GM08714 (cell line): ENCODE measurements around the gene INPP5D.
"Not testable (repeated sequence)": the region's sequence is repeated elsewhere in the genome, so short reads cannot be mapped to it uniquely, and the experiment has no call there.

ENCODE experiments used
- H3K4me3 ChIP-seq: fragments of 200-500 bp; sonication (Bioruptor generic); 2 replicates; pipeline ENCODE4 v1.5.1; 2014; ENCODE audit warnings: mild to moderate bottlenecking, low read length, inconsistent platforms
- ZNF274 ChIP-seq: IDR thresholded peaks from 2 replicates; pipeline ENCODE4 v1.6.1; 2012; ENCODE audit warnings: mild to moderate bottlenecking, low read depth, low read length

The INPP5D gene

DNA sequence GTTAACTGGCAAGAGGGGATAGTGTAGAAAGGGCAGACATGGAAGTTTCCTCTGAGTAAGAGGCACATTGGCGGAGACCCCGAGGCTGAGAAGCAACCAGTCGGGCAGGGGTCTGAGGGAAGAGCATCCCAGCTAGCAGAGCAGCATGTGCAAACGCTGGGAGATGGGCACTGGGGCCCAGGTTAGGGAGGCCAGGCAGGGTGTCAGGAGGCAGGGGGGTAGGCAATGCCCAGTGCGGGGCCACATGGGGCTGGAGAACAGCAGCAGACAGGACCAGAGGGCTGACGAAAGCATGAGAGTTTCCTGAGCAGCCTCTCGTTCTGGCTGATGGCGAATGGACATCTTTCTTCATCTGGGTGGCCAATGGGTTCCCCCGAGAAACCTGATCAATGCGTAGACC lies 88.2 kb downstream of the INPP5D start:
- H3K4me3 ChIP-seq: no peak overlapping the region
- TF ChIP-seq ZNF274: no peak

DNA sequence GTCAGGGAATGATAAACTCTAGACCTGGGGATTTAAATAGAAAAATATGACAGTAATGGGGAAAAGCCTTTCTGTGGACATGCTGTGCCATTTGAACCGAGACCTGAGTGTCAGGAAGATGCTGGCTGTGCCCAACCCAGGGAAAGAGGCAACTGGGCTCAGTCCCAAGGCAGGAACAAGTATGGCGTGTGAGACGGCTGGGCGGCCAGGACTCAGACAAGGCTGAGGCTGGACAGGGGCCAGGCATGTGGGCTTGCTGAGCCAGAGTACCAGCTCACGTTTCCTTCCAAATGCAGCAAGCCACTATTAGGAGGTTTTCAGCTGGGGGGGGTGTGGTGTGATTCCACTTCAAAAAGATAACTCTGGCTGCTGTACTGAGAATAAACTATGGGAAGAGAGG lies 92.4 kb downstream of the INPP5D start:
- H3K4me3 ChIP-seq: no peak overlapping the region
- no peak for TF ChIP-seq ZNF274

DNA sequence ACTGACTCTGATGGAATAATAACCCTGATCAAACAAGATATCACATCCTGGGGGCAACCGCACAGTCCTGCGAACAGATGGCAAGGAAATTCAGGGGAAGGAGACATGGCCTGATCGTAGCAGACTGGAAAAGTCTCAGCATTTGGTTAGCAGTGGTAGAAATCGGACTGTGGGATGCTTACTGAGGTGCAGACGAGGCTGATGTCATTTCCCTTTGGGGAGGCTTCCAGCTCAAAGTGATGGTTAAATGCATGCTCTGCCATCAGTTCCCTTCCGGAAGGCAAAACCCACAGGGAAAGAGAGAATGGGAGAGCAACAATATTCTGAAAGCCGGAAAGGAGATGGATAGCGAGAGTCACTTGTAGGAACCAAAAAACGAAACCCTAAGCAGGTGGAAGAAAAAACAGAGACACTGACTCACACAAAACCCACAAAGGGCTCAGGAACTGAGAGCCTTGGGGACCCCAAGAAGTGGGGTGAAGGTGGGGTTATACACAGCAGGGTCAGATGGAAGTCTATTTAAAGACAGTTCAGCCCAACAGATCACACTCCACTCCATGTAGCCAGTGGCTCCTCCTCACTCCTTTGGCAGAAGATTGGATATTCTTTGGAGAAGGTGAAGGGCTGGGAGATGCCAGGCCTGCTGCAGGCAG lies 93.1 kb downstream of the INPP5D start:
- TF ChIP-seq ZNF274: no peak
- no peak overlapping the region for H3K4me3 ChIP-seq

DNA sequence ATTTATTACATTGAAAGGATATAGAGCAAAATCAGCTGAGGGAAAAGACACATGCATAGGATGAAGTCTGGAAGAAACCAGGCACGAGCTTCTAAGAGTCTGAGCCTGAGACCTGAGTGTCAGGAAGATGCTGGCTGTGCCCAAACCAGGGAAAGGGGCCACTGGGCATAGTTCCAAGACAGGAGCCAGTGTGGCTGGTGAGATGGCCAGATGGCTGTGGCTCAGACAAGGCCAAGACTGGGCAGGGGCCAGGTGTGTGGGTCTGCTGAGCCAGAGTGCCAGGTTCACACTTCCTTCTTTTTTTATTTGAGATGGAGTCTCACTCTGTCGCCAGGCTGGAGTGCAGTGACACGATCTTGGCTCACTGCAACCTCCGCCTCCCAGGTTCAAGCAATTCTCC lies 95.9 kb downstream of the INPP5D start:
- TF ChIP-seq ZNF274: no peak
- no peak overlapping the region for H3K4me3 ChIP-seq

DNA sequence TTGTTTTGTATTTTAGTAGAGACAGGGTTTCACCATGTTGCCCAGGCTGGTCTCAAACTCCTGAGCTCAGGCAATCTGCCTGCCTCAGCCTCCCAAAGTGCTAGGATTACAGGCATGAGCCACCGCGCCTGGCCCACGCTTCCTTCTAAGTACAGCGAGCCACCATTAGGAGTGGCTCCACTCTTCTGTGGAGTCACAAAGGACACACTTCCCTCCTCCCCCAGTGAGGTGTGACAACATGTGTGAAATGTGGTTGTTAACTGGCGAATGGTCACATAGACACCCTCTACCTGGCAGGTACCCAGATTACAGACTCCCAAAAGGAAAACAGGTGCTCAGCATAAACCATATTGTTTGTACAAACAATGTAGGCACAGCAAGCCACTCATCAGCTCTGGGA lies 96.3 kb downstream of the INPP5D start:
- not testable (repeated sequence) for H3K4me3 ChIP-seq

DNA sequence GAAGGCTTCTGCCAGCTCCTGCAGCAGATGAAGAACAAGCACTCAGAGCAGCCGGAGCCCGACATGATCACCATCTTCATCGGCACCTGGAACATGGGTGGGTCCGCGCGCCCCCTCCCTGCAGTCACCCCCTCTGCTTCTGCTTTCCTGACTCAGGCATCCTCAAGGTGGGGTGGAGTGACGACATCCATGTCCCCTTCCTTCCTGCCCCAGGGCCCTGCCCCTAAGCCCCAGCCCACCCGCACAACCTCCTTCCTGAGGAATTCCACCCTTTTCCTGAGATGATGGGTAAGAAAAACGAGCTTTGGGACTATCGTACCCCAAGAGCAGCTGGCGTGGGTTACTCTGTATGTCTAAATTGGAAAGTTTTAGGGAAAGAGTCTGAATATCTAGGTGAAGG lies 101.6 kb downstream of the INPP5D start:
- no peak overlapping the region for H3K4me3 ChIP-seq
- no peak for TF ChIP-seq ZNF274

DNA sequence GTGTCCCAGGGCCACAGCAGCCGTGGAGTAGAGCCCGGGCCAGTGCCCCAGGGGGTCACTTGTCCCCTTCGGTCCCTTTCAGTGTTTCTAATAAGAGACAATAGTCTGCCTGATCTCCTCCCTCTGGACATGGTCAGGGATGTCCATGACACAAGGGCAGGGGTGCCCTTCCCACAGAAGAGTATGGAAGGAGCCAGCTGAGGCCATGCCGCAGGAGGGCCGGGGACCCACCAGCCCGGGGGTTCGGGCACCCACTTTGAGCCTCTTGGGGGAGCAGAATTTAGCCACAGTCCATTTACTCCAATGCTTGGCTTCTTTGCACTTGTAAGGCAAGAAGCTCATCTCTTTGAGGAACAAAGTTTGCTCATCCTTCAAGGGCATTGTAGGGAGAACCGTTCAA lies 102.6 kb downstream of the INPP5D start:
- no peak for TF ChIP-seq ZNF274
- no peak overlapping the region for H3K4me3 ChIP-seq

DNA sequence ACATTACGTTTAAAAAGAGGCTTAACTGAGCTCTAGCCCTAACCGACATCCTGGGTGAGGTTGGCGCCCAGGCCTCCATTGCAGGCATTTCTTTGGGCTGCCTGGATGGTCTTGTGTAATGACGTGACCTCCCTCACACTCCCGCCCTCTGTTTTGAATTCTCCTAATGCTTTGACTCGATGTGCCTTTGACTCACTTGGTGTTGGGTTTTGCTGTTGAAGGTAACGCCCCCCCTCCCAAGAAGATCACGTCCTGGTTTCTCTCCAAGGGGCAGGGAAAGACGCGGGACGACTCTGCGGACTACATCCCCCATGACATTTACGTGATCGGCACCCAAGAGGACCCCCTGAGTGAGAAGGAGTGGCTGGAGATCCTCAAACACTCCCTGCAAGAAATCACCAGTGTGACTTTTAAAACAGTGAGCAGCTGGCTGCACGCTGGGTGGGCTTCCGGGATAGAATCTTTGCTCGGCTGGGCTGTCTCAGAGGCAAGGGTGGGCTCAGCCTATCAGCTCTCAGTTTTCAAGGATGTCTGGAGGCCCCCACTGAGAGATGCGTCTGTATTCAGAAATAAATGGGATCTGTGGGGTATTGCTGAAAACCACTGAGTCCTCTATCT lies 103.5 kb downstream of the INPP5D start:
- TF ChIP-seq ZNF274: no peak

DNA sequence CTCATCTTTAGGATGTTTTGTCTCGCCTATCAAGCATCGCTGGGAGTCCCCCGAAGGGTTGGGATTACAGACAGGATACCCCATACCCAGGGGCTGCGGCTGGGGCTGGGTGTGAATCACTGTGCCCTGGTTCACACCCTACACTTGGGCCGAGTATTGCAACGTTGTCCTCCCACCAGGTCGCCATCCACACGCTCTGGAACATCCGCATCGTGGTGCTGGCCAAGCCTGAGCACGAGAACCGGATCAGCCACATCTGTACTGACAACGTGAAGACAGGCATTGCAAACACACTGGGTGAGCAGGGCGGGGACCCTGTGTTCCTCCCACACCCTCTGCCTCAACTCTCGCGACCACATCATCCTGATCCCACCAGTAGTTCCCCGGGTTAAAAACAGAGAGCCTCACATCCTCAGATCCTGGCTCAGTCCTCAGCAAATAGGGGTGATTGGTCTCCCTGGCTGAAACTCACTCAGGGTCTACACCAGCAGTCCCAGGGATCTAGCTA lies 104.0 kb downstream of the INPP5D start:
- H3K4me3 ChIP-seq: no peak overlapping the region
- no peak for TF ChIP-seq ZNF274

More for the DNA sequence above, 103.5 kb downstream of the INPP5D start:
- H3K4me3 ChIP-seq: no peak overlapping the region

DNA sequence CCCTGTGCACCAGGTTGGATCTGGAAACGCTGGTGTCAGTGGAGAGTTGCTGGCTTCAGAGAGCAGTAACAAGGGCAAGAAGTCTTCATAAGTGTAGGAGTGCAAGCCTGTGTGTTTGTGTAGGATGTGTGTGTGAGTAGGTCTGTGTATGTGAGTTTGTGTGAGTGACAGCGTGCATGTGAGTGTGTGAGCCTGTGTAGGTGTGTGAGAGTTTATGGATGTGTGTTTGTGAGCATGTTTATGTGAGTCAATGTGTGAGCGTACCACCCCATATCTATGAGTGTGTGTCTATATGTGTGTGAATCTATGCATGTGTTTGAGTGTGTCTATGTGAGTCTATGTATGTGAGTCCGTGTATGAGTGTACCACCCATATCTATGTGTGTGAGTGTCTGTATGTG lies 104.8 kb downstream of the INPP5D start:
- TF ChIP-seq ZNF274: no peak
- H3K4me3 ChIP-seq: no peak overlapping the region

DNA sequence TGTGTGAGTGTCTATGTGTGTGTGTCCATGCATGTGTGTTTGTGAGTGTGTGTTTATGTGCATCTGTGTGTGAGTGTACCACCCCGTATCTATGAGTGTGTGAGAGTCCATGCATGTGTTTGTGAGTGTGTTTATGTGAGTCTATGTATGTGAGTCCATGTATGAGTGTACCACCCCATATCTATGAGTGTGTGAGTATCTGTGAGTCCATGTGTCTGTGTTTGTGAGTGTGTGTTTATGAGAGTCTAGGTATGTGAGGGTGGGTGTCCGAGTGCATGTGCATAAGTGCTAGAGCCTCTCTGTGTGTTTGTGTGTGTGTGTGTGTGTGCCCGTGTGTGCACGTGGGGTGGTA lies 105.4 kb downstream of the INPP5D start:
- no peak overlapping the region for H3K4me3 ChIP-seq
- no peak for TF ChIP-seq ZNF274

DNA sequence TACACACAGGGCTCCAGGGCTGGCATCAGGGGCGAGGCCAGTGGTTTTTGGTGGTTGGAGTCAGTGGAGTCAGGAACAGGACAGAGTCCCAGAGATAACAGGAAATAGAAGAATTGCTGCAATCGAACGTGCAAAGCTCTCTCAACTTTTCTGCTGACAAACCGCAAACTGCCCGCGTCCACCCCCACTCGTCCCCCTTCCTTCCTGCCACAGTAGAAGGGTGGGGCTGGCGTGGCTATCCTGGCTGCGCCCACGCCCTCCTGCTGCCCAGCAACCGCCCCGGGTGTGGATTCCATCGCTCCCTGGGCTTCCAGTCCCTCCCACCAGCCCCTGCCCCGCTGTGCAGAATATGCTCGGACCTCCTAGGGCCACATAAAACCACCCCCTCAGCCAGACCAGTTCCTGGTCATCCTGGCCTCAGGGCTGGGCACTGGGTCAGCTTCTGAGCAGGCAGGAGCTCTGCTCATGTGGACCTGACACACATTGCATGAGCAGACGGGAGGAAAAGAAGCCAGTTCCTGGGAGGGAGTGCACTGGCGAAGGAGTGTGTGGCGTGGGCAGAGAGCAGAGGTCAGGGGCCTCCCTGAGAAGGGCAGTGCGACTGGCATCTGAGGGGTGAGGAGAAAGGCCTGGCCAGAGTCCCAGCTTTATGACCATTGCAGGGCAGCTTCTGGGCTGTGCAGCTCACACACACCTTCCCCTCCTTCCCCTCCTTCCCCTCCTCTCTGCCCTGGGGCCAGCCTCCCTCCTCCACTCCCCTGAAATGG lies 105.9 kb downstream of the INPP5D start:
- no peak overlapping the region for H3K4me3 ChIP-seq
- TF ChIP-seq ZNF274: no peak

DNA sequence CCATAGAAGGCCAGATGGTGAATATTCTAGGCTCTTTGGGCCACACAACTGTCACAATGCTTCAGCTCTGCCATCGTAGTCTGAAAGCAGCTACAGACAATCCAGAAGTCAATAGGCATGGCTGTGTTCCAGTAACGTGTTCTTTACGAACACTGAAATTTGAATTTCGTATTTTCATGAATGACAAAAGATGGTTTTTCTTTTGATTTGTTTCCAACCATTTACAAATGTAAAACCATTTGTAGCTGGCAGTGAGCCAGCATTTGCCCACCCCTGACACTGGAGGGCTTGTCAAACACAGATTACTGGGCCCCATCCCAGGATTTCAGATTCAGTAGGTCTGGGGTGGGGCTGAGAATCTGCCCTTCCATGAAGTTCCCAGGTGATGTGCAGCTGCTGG lies 108.3 kb downstream of the INPP5D start:
- TF ChIP-seq ZNF274: no peak
- H3K4me3 ChIP-seq: no peak overlapping the region

DNA sequence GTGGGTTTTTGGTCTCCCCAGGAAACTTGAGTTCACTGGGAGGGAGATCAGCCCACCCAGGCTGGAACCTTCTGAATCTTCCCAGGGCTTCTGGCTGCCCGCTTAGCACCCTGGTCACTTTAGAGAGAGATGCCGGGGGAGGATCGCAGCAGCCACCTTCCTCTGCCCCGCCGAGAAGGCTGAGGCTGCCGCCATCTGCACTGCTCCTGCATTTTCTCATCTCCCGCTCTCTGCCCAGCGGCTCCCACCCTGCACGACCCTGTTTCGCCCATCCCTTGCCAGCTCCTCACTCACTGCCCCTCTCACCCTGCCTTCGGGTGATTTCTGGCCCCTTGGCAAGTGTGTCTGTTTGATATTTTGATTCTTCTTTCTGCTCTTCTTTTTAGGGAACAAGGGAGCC lies 108.8 kb downstream of the INPP5D start:
- H3K4me3 ChIP-seq: no peak overlapping the region
- no peak for TF ChIP-seq ZNF274

DNA sequence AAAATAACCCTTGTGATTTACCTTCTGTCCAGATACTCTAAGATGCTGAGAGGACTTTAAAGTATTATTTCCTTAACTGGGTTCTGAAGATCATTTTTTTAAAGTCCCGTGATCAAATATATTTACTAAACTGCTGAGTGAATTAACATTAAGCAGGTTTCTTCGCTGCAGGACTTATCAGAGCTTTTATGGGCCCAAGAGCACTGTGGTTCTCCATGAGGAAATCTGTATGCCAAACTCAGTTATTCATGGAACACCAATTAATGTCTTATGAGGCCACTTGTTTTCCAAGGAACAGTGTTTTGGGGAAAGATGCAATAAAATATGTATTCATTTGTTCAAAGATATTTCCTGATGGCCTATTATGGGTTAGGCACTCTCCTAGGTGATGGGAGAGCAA lies 111.2 kb downstream of the INPP5D start:
- no peak overlapping the region for H3K4me3 ChIP-seq
- TF ChIP-seq ZNF274: no peak
